Measurements from ENCODE around the gene FRMD4A. TPM values are rescaled to one million over a fixed set of nuclear protein-coding genes. Genes with fewer than 3 reads are reported as not detected.

FRMD4A gene
- total and polyA plus RNA-seq, 8 donors: 6.9 to 25.3 (median 11.3) TPM

DNA sequence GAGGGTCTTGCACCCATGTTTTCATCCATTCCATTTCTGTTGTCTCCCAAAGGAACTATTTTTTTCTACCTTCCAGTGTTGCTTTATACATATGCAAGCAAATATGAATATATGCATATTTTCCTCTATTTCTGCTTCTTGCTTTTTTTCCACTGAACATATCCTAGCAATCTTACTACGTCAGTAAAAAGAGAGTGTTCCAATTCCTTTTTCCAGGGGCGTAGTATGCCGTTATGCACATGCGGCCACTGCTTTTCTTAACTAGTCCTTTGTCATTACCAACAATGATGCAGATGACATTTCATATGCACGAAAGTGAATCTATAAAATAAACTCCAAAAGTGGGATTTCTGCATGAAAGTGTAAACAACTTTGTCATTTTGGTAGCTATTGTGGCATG, 40.2 kb upstream of the FRMD4A start:
- H3K4me1 ChIP-seq: no peaks in the 10 kb centered on the region
- WGBS, 5 donors: 85 to 90% (median 87%) methylated on average over 5 of the region's 5 CpGs

DNA sequence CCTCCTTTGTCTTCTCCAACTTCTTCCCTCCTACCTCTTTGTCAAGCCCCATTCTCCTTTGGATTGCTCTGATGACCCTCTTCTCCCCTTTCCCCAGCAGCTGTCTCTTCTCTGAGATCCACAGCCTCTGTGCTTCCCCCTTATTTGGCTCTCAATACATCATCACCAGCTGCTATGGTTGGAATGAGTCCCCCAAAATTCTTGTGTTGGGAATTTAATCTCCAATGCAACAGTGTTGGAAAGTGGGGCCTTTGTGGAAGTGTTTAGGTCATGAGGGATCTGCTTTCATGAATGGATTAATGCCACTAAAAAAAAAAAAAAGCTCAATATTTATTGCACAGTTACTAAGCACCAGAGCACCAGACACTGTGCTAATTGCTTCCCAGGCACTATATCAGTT, 39.2 kb upstream of the FRMD4A start:
- DNase-seq: no peak
- no peak for TF ChIP-seq EP300 (IDR thresholded peaks at IDR 0.05)
- no peak for TF ChIP-seq POLR2AphosphoS5 (IDR thresholded peaks at IDR 0.05)
- no peak for TF ChIP-seq POLR2A (IDR thresholded peaks at IDR 0.05)
- TF ChIP-seq, protein P1, sequence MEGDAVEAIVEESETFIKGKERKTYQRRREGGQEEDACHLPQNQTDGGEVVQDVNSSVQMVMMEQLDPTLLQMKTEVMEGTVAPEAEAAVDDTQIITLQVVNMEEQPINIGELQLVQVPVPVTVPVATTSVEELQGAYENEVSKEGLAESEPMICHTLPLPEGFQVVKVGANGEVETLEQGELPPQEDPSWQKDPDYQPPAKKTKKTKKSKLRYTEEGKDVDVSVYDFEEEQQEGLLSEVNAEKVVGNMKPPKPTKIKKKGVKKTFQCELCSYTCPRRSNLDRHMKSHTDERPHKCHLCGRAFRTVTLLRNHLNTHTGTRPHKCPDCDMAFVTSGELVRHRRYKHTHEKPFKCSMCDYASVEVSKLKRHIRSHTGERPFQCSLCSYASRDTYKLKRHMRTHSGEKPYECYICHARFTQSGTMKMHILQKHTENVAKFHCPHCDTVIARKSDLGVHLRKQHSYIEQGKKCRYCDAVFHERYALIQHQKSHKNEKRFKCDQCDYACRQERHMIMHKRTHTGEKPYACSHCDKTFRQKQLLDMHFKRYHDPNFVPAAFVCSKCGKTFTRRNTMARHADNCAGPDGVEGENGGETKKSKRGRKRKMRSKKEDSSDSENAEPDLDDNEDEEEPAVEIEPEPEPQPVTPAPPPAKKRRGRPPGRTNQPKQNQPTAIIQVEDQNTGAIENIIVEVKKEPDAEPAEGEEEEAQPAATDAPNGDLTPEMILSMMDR (IDR thresholded peaks at IDR 0.05): no peak
- Histone ChIP-seq H3K4me1 (no peaks in the 10 kb centered on the region), H3K36me3 (no peaks in the 10 kb centered on the region), H3K27me3 (no peaks in the 10 kb centered on the region), H3K9me3 (no peaks in the 10 kb centered on the region), H3K4me3 (no peak overlapping the region), H3K27ac (no peak overlapping the region)
- intact Hi-C loops (cut with DNase I; ENCODE audit: low total_unique reads): no loop called here

More for the DNA sequence above, 40.2 kb upstream of the FRMD4A start:
- no peak for DNase-seq
- no peaks in the 10 kb centered on the region for H3K36me3 ChIP-seq
- no peaks in the 10 kb centered on the region for H3K27me3 ChIP-seq
- intact Hi-C loops (cut with DNase I; ENCODE audit: low total_unique reads): no loop called here
- TF ChIP-seq POLR2AphosphoS5 (IDR thresholded peaks at IDR 0.05): no peak
- no peak for TF ChIP-seq EP300 (IDR thresholded peaks at IDR 0.05)
- TF ChIP-seq POLR2A (IDR thresholded peaks at IDR 0.05): no peak
- TF ChIP-seq, protein P1 (IDR thresholded peaks at IDR 0.05): no peak
- no peaks in the 10 kb centered on the region for H3K9me3 ChIP-seq
- H3K4me3 ChIP-seq: no peak overlapping the region
- H3K27ac ChIP-seq: no peak overlapping the region

DNA sequence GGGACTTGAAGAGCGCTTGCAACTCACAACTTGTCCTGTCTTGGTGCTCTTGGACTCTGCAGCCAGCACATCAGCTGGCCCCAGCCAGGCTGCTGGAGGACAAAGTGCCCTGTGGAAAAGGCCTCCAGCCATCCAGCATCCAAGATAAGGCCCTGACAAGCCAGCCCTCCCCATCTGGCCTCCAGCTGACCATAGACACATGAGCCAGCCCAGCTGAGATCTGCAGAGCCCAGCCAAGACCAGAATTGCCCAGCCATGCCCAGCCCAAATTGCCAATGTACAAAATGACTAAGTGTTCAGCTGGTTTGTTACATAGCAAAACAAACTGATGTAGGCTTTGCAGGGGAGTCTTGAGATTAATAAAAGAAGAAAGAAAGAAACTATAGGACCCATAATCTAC, 36.0 kb upstream of the FRMD4A start:
- H3K9me3 ChIP-seq: no peaks in the 10 kb centered on the region
- no peak overlapping the region for H3K27ac ChIP-seq
- no peaks in the 10 kb centered on the region for H3K4me1 ChIP-seq
- WGBS, 5 donors: 92 to 100% (median 98%) methylated on average over 1 of the region's 1 CpG; no CpG with 5 or more reads in 1 of the 5 donors
- peaks cover 0 to 10% (median 0%) of the 10 kb centered on the region in 3 donors for H3K27me3 ChIP-seq
- intact Hi-C loops (cut with DNase I; ENCODE audit: low total_unique reads): no loop called here
- DNase-seq: no peak
- no peaks in the 10 kb centered on the region for H3K36me3 ChIP-seq
- no peak overlapping the region for H3K4me3 ChIP-seq
- TF ChIP-seq, protein P1 (IDR thresholded peaks at IDR 0.05): no peak
- no peak for TF ChIP-seq POLR2AphosphoS5 (IDR thresholded peaks at IDR 0.05)
- TF ChIP-seq POLR2A (IDR thresholded peaks at IDR 0.05): no peak
- TF ChIP-seq EP300 (IDR thresholded peaks at IDR 0.05): no peak

DNA sequence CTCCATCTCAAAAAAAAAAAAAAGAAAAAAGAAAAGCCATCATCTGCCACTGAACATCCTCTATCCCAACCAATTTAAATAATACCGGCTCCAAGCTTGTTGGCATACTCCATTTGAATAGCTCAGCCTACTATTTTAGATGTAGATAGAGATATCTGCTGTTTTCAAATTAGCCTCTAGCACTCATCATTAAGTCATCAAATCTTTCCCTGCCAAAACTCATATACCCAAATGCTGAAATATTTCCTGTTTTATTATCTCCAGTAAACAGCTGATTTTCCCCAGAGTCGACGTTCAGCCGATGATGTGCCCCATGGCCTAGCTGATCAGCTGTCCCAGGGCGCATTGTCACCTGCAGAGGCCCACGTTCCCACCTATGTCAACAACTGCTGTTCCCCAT, 34.5 kb upstream of the FRMD4A start:
- no peak for TF ChIP-seq POLR2A (IDR thresholded peaks at IDR 0.05)
- no peak for TF ChIP-seq EP300 (IDR thresholded peaks at IDR 0.05)
- TF ChIP-seq, protein P1 (IDR thresholded peaks at IDR 0.05): no peak
- TF ChIP-seq POLR2AphosphoS5 (IDR thresholded peaks at IDR 0.05): no peak
- Histone ChIP-seq H3K27ac (no peak overlapping the region), H3K9me3 (no peaks in the 10 kb centered on the region), H3K4me1 (no peaks in the 10 kb centered on the region), H3K4me3 (no peak overlapping the region), H3K36me3 (no peaks in the 10 kb centered on the region), H3K27me3 (peaks cover 0 to 10% (median 0%) of the 10 kb centered on the region in 3 donors)
- WGBS, 5 donors: 60 to 81% (median 72%) methylated on average over 6 of the region's 6 CpGs
- no peak for DNase-seq
- intact Hi-C loops (cut with DNase I; ENCODE audit: low total_unique reads): no loop called here

Measured in stomach (tissue), 9 donors.